ENCODE results near the gene AKAP8.

DNA sequence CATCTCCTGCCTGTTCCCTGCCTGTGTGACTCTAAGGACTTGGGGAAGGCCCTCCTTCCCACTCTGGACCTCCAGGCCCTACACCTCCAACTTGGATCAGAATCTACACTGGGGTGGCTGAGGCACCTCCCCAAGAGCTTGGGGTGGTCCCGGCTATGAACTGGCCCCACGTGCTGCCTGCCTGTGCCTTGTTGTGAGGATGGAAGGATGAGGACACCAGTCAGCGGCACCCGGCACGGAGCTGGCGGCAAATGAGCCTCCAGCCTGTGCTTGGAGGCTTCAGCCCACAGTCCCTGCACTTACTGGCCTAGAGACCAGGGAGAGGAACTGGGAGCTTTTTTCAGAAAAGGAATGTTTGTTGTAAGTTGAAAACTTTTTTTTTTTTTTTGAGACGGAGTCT lies 8.5 kb downstream of the AKAP8 start:
- TF ChIP-seq, protein P1, sequence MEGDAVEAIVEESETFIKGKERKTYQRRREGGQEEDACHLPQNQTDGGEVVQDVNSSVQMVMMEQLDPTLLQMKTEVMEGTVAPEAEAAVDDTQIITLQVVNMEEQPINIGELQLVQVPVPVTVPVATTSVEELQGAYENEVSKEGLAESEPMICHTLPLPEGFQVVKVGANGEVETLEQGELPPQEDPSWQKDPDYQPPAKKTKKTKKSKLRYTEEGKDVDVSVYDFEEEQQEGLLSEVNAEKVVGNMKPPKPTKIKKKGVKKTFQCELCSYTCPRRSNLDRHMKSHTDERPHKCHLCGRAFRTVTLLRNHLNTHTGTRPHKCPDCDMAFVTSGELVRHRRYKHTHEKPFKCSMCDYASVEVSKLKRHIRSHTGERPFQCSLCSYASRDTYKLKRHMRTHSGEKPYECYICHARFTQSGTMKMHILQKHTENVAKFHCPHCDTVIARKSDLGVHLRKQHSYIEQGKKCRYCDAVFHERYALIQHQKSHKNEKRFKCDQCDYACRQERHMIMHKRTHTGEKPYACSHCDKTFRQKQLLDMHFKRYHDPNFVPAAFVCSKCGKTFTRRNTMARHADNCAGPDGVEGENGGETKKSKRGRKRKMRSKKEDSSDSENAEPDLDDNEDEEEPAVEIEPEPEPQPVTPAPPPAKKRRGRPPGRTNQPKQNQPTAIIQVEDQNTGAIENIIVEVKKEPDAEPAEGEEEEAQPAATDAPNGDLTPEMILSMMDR (conservative IDR thresholded peaks at IDR 0.05; ENCODE audit: low read depth in 2 of 2): no peak
- no peak for TF ChIP-seq EZH2phosphoT487 (IDR thresholded peaks at IDR 0.05; ENCODE audit: unreplicated experiment)

Data from GM23338 (cell line).